Measurements from ENCODE around the gene EXOC6.

The EXOC6 gene

GRCh38 chr10:92957223-92958010 is 109.1 kb downstream of the EXOC6 start:
- DNase-seq (ENCODE audit: extremely low read depth, low read depth), result no peak
- no peak for TF ChIP-seq CTCF (IDR thresholded peaks at IDR 0.05; ENCODE audit: low read depth, low read length, missing control alignments)
- H3K4me3 ChIP-seq (replicated peaks; ENCODE audit: low read depth, low read length), result no peak overlapping the region

- no peak for DNase-seq (ENCODE audit: extremely low read depth, low read depth)
- no peak for TF ChIP-seq CTCF (IDR thresholded peaks at IDR 0.05; ENCODE audit: low read depth, low read length, missing control alignments)
- H3K4me3 ChIP-seq (replicated peaks; ENCODE audit: low read depth, low read length), result no peak overlapping the region
Observed at GRCh38 chr10:92961638-92962037, 113.3 kb downstream of the EXOC6 start.

GRCh38 chr10:92965314-92965713 is 117.0 kb downstream of the EXOC6 start:
- H3K4me3 ChIP-seq (replicated peaks; ENCODE audit: low read depth, low read length), result no peak overlapping the region
- TF ChIP-seq CTCF (IDR thresholded peaks at IDR 0.05; ENCODE audit: low read depth, low read length, missing control alignments), result peak; percentile 28
- no peak for DNase-seq (ENCODE audit: extremely low read depth, low read depth)

- H3K4me3 ChIP-seq (replicated peaks; ENCODE audit: low read depth, low read length), result no peak overlapping the region
- no peak for TF ChIP-seq CTCF (IDR thresholded peaks at IDR 0.05; ENCODE audit: low read depth, low read length, missing control alignments)
- DNase-seq (ENCODE audit: extremely low read depth, low read depth), result no peak
Observed at GRCh38 chr10:92967641-92968040, 119.3 kb downstream of the EXOC6 start.

GRCh38 chr10:92969151-92969550 is 120.8 kb downstream of the EXOC6 start:
- no peak for DNase-seq (ENCODE audit: extremely low read depth, low read depth)
- H3K4me3 ChIP-seq (replicated peaks; ENCODE audit: low read depth, low read length), result no peak overlapping the region
- TF ChIP-seq CTCF (IDR thresholded peaks at IDR 0.05; ENCODE audit: low read depth, low read length, missing control alignments), result no peak

- no peak for TF ChIP-seq CTCF (IDR thresholded peaks at IDR 0.05; ENCODE audit: low read depth, low read length, missing control alignments)
- no peak overlapping the region for H3K4me3 ChIP-seq (replicated peaks; ENCODE audit: low read depth, low read length)
- no peak for DNase-seq (ENCODE audit: extremely low read depth, low read depth)
Observed at GRCh38 chr10:92970301-92971070, 122.2 kb downstream of the EXOC6 start.
